Measurements from ENCODE around the gene OLFM4. TPM values are rescaled to one million over a fixed set of nuclear protein-coding genes. Genes with fewer than 3 reads are reported as not detected.

Gene OLFM4
- polyA plus RNA-seq, 1 experiment, result 4.5 TPM

DNA sequence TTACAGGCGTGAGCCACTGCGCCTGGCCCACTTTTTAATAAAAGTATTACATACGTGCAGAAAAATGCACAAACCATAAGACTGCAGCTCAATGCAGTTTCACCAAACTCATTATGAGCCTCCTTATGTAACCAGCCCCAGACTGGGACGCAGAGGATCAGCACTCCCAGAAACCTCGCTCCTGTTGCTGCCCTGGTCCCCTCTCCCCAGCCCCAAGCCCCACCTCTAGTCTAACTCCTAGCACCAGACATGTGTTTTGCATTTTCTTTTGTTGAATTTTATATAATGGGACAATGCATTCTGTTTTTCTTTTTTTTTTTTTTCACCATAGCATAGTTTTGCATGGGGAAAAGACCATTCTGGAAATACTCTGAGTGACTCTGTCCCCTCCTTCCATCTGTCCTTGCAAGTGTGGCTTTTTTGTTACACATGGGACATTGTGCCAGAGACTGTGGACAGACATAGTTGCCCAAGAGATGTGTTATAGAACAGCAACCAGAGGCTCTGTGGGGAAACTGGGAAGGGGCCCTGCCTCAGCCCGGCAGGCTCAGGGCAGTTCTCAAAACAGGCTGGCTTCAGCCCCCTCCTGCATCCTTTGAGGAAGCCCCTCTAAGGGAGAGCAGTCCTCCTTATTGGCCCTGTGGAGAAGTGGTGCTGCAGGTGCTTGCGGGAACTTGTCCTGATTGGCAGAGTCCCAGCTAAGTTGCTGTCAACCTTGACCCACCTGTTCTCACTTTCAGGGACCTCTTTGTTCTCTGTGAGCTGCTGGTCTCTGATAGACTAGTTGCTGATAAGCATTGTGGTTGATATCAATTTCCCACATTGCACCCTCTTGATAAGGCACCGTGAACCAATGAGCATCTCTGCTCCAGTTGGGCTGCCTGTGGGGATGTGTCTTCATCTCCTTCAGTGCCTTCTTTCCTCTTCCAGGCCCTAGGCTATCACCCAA, 13.8 kb upstream of the OLFM4 start:
- Histone ChIP-seq H3K27me3 (ENCODE audit: control insufficient read depth, insufficient read depth, low read length) (no peaks in the 10 kb centered on the region), H3K4me3 (ENCODE audit: low read depth, low read length) (no peak overlapping the region), H3K36me3 (ENCODE audit: control insufficient read depth, insufficient read depth, low read length) (no peaks in the 10 kb centered on the region)
- TF ChIP-seq, protein P1, sequence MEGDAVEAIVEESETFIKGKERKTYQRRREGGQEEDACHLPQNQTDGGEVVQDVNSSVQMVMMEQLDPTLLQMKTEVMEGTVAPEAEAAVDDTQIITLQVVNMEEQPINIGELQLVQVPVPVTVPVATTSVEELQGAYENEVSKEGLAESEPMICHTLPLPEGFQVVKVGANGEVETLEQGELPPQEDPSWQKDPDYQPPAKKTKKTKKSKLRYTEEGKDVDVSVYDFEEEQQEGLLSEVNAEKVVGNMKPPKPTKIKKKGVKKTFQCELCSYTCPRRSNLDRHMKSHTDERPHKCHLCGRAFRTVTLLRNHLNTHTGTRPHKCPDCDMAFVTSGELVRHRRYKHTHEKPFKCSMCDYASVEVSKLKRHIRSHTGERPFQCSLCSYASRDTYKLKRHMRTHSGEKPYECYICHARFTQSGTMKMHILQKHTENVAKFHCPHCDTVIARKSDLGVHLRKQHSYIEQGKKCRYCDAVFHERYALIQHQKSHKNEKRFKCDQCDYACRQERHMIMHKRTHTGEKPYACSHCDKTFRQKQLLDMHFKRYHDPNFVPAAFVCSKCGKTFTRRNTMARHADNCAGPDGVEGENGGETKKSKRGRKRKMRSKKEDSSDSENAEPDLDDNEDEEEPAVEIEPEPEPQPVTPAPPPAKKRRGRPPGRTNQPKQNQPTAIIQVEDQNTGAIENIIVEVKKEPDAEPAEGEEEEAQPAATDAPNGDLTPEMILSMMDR (IDR thresholded peaks at IDR 0.05; ENCODE audit: insufficient read depth, low read depth, low read length), result no peak
- CTCF ChIA-PET, result no interaction called here
- DNase-seq (ENCODE audit: low read depth), result no peak
- POLR2A ChIA-PET, result no interaction called here

DNA sequence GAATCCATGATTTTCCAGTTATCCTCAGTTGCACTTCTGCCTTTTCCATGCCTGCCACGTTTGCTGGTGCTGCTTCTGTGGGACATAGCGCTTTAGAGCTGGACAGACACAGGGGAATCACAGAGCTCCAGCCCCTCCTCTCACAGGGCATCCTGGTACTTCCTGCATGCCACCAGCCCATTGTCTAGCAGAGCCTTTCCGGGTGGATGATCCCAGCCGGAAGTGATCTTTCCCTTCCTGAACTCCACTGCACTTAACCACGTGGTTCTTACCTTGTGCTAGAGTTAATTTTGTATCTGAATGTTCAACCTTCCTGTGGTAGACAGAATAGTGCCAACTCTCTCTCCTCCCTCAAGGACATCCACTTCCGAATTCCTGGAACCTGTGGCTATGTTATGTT, 12.6 kb upstream of the OLFM4 start:
- CTCF ChIA-PET, result interaction anchor here (2.0 kb wide), 1 partner anchor 11 kb away, joined by 7 read pairs; no protein-coding TSS in a partner anchor
- H3K36me3 ChIP-seq (ENCODE audit: control insufficient read depth, insufficient read depth, low read length), result no peaks in the 10 kb centered on the region
- no peak overlapping the region for H3K4me3 ChIP-seq (ENCODE audit: low read depth, low read length)
- H3K27me3 ChIP-seq (ENCODE audit: control insufficient read depth, insufficient read depth, low read length), result no peaks in the 10 kb centered on the region
- TF ChIP-seq, protein P1 (IDR thresholded peaks at IDR 0.05; ENCODE audit: insufficient read depth, low read depth, low read length), result no peak
- POLR2A ChIA-PET, result no interaction called here
- no peak for DNase-seq (ENCODE audit: low read depth)

DNA sequence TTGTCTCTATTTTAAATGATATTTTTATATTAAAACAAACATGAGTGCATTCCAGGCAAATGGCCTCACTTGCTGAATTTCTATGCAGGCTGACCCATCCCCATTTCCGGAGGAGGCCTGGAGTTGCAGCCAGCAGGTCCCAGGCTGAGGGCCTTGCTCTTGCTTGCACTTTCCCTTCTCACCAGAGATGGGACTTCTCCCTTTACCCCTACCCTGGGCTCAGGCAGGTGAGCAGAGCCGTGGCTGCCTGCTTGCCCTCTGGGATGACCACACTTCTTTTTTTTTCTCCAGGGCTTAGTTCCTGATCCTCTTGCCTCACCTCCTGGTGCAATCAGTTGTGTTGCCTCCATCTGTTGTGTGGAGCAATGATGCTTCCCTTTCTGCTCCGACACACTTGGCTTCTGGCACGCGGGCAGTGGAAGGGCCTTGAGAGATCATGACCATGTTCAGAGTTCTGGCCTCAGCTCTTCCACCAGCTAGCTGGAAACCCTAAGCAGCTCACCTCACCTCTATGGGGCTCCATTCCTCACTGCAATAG, 11.1 kb upstream of the OLFM4 start:
- POLR2A ChIA-PET, result no interaction called here
- CTCF ChIA-PET, result interaction anchor here (2.0 kb wide), 1 partner anchor 12 kb away, joined by 7 read pairs; no protein-coding TSS in a partner anchor
- no peaks in the 10 kb centered on the region for H3K36me3 ChIP-seq (ENCODE audit: control insufficient read depth, insufficient read depth, low read length)
- H3K27me3 ChIP-seq (ENCODE audit: control insufficient read depth, insufficient read depth, low read length), result no peaks in the 10 kb centered on the region
- TF ChIP-seq, protein P1 (IDR thresholded peaks at IDR 0.05; ENCODE audit: insufficient read depth, low read depth, low read length), result no peak
- no peak for DNase-seq (ENCODE audit: low read depth)
- H3K4me3 ChIP-seq (ENCODE audit: low read depth, low read length), result no peak overlapping the region

DNA sequence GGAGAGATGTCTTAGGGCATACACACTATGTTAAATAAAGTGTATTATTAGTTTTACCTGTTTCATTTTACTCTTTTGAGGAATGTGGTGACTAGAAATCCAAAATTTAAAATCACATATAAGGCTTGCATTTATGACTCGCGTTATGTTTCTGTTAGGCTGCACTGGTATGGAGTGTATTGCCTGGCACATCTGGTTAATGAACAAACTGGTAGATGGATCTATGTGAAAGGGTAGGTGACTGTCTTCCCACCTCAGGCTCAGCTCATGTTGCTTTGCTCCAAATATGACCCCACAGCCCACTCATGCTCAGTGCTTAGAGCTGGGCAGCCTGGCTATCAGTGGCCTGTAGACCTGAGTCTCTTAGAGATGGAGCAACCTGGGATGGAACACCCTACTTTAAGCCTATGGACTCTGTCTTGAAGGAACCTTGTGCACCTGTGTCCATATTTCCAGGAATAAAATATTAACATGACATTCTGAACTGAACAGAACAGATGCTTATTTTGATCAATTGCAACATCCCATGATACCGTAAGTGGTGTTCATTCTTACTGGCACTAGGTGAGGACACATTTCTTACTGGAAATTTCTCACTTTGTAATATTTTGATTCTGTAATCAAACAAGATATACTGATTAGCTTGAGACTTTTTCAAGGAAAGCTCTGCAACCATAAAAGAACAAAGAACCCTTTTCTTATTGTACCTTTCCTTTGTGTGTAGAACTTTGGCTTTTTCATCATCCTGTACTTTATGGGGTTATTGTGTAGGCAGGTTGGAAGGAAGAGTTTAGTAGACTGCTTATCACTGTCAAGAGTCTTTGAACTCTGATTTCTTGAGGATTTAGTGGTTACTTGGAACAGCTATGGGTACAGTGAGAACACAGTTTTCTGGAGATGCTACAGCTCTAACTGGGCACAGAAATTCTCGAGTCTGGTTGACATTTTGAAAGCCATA, 9.6 kb upstream of the OLFM4 start:
- CTCF ChIA-PET, result no interaction called here
- no peak overlapping the region for H3K4me3 ChIP-seq (ENCODE audit: low read depth, low read length)
- H3K27me3 ChIP-seq (ENCODE audit: control insufficient read depth, insufficient read depth, low read length), result no peaks in the 10 kb centered on the region
- POLR2A ChIA-PET, result no interaction called here
- no peaks in the 10 kb centered on the region for H3K36me3 ChIP-seq (ENCODE audit: control insufficient read depth, insufficient read depth, low read length)
- TF ChIP-seq, protein P1 (IDR thresholded peaks at IDR 0.05; ENCODE audit: insufficient read depth, low read depth, low read length), result no peak
- no peak for DNase-seq (ENCODE audit: low read depth)
